CD4-positive, alpha-beta T cell treated with Interleukin-17A for 4 hours (primary cell): Measurements from ENCODE around the gene AHSG.
"Not testable (repeated sequence)": the region's sequence is repeated elsewhere in the genome, so short reads cannot be mapped to it uniquely, and the experiment has no call there.

Experiments
- DNase-seq: peaks from one replicate; pipeline ENCODE4 v3.0.0-alpha.2; 2020; ENCODE audit warnings: mixed read lengths

Gene AHSG

DNA sequence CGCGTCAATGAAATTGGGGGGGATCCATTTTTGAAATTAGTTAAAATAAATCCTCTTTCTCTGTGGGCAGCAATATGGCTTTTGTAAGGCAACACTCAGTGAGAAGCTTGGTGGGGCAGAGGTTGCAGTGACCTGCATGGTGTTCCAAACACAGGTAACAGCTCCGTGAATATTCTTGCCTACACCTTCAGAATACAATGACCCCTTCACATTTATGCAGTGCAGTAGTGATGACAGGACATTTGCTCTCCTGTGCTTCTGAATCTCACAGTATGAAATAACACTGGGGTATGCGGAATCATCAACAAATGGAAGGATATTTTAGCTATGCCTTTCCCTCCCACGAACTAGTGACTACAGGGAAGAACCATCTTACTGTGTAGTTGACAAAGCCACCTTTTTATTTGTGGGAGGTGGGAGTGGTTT, 6.9 kb downstream of the AHSG start:
- no peak for DNase-seq

DNA sequence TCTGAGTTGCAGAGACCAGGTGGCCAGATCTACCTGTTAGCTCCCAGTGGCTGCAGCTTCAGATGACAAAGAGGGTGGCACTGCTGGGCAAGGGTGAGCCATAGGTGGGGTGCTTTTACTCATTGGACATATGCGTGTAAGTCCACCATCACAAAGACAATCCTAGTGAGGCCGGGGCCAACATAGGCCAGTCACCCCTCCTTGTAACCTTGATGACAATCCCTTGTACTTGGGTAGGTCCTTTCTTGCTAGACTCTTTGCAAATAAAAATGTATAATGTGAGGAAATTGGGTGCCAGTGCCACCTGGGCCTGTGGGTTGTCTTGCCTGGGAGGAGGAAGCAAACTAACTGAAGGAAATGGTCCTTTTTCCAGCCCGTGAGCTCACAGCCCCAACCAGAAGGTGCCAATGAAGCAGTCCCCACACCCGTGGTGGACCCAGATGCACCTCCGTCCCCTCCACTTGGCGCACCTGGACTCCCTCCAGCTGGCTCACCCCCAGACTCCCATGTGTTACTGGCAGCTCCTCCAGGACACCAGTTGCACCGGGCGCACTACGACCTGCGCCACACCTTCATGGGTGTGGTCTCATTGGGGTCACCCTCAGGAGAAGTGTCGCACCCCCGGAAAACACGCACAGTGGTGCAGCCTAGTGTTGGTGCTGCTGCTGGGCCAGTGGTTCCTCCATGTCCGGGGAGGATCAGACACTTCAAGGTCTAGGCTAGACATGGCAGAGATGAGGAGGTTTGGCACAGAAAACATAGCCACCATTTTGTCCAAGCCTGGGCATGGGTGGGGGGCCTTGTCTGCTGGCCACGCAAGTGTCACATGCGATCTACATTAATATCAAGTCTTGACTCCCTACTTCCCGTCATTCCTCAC, 7.6 kb downstream of the AHSG start:
- DNase-seq, result no peak

DNA sequence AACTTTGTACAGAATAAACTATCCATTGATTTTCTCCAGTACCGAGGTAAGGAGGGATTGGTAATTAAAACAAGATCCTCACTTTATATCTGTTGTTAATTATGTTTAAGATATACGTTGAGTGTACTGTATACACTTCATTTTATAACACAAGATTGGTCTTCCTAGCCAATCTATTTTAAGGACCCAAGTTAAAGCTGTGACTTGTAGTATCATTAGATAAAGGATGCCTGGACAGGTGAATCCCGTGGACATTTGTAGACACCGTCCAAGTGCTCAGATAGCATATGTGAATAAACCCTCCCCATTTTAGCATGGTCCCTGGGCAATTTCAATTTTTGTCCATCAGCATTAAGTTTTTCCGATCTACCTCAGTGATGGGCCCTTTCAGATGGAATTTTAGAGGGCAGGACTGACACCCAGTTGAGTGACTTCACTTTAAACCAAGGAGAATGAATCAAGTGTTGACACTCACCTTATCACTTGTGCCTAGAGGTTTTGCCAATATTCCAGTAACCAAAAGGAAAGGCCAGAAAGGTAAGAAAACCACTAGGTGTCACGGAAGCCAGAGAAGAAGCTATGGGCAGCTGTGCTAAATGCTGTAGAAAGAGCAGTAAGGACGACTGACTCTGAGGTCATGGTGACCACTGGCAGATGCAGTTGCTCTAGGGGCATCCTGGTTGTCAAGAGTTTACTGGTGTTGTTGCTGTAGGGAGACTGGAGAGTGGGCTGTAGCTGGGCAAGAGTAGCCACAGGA, 9.2 kb downstream of the AHSG start:
- no peak for DNase-seq

DNA sequence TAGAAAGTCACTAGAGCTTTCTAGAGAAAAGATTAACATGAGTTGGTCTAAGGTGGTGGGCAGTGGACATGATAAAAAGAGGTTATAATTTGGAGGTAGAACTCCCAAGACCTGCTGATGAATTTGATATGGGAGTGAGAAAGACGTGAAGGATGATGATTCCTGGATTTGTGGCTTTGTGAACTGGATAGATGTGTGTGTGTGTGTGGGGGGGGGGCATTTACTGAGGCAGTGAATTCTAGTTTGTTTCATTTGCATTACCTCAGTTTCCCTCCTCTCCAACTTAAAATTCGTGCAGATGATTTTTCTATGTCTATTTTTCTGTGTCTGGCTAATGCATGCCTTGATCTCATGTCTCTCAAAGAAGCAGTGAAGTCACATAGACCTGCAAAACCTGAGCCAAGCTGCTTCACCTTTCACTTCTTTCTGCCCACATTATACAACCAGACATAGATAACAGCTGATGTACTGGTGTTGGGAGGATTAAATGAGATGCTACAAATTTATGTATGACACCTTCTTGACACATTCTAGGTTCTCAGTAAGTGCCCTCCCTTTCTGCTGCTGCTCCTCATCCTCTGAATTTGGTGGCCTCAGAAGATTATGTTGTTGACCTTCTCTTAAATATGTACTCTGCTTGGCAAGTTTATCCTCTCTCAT, 9.9 kb downstream of the AHSG start:
- DNase-seq, result no peak

DNA sequence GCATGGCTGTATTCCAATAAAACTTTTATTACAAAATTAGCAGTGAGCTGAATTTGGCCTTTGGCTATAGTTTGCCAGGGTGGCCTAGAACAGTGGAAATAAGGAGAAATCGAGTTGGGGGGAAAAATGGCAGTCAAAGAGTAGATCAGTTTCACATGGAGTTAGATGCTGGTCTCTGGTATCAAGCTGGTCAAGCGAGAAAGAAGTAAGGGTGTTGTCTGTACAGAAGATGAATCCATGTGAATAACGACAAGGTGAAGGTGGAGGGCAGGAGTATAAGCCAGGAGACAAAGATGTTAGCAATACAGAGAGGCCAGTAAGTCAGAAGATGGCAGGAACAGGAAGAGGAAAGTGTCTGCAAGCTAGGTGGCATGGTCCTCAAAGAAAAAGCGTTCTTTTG, 11.7 kb downstream of the AHSG start:
- no peak for DNase-seq

DNA sequence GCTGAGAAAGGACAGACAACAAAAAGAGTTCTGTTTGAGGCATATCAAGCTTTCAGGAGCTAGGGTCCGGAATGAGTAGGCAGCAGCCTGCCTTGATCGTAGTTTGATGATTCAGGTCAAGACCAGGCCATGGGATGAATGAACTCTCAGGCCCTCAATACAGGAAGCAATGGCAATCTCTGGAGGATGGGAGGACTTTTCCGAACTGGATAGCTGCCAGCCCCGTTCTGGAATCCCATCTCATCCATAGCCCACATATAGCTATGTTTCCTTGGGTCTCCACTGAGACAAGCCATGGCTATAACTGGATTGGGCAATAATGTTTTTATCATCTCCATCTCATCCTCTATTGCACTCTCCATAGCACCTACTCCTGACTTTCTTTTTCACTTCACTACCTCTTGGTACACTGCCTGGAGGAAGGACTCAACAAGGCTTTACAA, 12.8 kb downstream of the AHSG start:
- no peak for DNase-seq

DNA sequence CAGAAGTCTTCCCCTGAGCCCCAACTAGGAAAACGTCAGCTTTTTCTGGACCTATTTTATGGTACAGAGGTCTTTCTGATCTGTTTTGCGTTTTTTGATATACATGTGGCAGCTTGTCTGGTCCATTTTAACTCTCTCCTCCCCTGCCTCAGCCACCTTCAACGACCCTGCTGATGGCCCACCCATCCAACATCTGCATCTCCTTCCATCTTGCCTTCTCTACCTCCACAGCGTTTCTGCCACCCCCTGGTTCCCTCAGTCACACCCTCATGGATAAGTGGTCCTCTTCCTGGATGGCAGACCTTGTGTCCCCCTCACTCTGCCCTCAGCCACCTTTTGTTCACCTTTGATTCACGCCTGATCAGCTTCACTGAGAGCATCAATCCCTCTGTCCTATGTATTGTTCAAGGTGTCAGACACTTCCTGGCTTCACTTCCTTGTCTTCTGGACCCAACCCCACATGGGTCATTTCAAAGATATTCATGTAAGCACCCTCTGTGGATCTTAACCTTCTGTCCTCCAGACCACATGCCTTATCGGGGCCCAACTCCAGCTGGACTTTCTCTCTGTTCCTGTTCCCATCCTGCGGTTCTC, 13.5 kb downstream of the AHSG start:
- no peak for DNase-seq

DNA sequence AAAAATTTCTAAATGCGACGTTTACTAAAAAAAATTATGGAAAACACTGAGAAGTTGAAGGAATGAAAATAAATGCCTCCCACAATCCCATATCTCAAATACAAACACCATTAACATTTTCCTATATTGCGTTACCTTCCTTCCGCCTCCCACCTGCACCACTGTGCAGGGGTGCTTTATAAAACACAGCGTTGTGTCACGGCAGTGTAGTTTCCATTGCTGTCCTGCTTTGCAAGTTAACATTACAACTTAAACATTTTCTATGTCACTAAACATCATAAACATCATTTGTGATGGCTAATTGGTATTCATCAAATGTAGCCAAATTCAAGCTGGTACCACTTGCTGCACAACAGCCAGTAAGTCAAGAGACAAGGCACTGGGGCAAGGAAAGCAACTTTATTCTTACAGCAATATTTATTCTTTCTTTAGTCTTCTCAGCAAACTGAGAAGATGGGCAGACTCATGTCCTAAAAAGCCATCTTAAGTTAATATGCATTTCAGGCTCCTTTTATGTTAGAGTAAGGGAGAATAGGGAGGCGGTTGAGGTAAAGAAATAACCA, 15.1 kb downstream of the AHSG start:
- DNase-seq, result no peak

DNA sequence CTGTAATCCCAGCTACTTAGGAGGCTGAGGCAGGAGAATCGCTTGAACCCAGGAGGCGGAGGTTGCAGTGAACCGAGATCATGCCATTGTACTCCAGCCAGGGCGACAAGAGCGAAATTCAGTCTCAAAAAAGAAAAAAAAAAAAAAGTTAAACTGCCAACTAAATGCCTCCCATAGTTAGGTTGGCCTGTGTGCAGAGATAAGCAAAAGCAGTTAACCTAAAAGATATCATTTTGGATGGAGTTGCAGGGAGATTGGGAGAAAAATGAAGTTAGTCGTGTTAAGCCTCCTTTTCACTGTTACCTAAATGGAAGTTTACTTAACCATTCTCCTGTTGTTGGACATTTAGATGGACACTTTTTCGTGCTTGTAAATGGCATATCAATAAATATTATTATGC, 15.9 kb downstream of the AHSG start:
- DNase-seq, result no peak

DNA sequence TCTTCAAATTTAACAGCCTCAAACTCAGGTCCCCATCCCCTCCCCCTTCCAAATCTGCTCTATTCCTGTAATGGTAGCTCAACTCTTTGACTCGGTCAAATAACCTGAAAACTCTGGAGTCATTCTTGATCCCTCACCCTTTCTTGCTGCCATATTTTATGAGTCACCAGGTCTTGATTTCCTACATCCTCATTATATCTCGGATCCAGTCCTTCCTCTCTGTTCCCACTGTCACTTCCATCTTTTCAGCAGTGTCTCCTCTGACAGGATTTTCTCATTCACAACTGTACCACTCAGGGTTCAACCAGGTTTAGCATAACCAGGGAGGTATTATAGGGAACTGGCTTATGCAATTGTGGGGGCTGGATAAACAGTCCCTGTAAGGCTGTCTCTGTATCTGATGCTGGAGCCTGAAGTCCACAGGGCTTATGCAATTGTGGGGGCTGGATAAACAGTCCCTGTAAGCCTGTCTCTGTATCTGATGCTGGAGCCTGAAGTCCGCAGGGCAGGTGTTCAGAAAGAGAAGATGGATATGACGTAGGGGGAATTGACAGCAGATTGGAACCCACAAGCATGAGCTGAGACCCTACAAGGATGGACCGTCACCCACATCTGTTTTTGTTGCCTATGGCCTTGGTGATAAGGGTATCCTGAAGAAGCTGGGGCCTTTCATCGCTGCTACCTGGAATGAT, 18.2 kb downstream of the AHSG start:
- no peak for DNase-seq

DNA sequence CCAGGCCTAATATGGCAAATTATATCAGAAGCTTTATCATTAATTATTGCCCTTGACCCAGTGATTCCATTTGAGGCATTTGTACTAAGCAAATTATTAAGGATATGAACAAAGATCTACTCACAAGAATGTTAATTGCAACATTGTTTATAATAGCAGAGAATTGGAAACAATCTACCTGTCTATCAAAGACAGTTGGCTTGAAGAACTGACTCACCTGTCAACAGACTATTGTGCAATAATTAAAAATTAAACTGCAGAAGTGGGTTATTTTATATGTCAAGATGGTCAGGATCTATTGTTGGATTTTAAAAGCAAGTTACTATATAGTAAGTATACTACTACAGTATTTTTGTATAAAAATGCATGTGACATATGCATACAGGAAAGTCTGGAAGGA, 20.6 kb downstream of the AHSG start:
- DNase-seq, result no peak

DNA sequence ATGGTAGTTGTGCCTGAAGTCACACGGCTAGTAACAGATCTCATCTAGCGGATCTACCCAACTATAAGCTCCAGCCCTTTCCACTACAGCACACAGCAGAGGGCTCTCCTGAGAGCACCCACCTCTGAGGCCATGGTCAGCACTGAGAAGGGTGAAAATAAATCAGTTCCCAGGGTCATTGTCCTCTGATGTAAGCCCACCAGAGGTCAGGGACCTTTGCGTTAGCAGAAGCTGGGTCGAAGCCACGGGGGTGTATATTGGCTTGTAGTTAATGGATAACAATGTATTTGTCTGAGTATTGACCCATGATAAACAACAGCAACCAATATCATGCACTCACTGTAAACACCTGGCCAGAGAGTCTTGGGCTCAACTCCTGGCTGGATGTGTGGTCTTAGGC, 21.3 kb downstream of the AHSG start:
- DNase-seq, result not testable (repeated sequence)

DNA sequence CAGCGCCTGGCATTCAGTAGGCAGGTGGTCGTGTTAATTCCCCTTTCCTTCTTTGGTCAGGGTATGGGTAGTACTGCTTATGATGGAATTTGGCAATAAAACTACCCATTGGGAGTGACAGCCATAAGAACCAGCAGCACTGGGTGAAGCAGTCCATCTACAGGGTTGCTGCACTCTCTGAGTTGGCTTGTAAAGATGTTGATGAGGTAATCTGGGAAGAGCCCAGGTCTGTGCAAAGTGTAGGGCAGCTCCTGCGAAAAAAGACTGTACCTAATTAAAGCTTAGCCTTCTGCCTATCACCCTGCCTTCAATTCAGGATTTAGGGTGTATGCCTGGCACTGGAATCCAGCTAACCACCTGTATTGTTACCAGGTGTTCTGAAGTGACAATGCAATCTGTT, 22.7 kb downstream of the AHSG start:
- DNase-seq, result no peak

DNA sequence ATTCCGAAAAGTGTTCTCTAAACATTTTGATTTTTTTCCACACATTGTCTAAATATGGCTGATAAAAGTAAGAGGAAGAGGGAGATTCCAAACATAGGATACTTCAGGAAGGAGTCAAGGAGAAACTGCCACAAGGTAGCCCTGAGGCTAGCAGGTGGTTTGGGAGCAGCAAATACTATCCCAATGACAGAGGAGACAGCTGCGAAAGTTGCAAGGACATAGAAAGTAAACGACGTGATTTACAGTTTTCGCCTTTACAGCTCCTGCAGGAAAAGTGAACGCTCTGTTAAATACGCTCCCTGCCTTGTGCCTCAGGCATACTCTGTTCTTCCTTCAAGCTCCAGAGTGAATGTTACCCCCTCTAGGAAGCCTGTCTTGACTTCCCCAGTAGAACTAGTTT, 23.7 kb downstream of the AHSG start:
- no peak for DNase-seq

DNA sequence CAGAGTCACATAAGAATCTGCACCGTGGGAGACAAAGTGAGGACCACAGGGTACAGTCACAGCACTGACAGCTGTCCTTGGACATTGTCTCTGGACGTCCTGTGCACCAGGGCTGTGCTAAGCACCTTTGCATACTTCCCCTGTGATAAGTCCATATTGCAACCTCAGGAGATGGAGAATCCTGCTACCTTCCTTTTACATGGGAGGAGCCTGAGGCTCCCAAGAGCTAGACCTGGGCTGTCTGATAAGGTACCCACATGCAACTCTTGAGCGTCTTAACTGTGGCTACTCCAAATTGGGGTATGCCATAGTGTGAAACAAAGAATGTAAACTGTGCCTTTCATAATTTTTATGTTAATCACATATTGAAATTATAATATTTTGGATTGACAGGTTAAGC, 24.8 kb downstream of the AHSG start:
- DNase-seq, result no peak

DNA sequence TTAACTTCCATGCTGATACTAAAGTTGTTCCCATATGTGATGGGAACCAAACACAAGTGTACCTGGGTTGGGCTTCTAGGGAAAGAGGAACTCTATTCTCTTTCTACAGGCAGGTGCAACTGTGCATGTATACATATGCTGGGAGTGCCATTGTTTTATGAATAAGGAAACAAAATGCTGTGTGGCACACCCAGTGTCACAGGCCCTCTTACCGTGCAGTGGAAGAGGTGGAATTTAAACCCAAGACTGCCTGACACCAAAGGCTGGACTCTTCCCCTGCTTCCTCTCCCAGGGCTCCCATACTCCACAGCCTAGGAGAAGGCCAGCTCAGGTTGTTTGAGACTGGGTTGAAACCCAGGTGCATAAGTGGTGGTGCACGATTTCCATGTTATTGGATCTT, 25.4 kb downstream of the AHSG start:
- DNase-seq, result no peak

DNA sequence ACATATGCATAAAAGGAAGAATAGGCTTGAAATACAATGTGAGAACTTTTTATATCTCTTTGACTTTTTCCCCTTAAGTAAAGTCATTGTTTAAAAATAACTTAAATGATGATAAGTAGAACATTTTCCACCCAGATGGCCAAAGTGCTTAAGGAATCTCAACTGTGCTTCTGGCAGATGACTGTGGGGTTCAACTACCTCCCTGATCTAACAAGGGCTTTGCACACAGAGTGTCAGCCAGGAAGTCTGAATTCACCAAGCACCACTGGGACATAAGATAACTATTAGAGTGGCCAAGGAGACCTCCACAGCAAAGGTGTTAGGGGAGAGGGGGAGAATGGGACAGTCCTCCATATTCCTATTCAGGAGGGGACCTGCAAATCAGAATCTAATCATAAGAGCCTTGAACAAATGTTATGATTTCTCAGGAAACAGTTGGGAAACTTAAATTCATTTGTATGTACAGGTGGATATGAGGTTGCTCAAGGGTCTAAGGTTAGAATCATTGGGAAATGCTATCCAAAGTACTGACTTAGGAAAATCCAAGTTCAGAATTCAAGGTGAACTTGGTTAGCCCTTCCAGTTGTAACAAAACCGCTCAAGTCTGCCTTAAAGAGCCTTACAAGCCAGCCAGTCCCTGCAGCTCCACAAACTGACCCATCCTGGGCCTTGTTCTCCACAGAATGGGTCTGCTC, 27.1 kb downstream of the AHSG start, which contains the start of gene FETUB:
Gene FETUB (plus strand): TSS at position 622 of the 695 bp plus-strand sequence. CDS start 62 bp downstream, at position 684.
- DNase-seq, result no peak

DNA sequence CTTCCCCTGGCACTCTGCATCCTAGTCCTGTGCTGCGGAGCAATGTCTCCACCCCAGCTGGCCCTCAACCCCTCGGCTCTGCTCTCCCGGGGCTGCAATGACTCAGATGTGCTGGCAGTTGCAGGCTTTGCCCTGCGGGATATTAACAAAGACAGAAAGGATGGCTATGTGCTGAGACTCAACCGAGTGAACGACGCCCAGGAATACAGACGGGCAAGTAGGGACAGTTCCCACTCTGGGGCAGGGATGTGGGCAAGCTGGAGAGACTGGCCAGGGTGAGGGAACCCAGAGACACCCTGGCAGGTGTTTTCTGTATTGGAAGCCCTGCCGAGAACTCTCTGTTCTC, 27.6 kb downstream of the AHSG start:
- DNase-seq, result no peak

DNA sequence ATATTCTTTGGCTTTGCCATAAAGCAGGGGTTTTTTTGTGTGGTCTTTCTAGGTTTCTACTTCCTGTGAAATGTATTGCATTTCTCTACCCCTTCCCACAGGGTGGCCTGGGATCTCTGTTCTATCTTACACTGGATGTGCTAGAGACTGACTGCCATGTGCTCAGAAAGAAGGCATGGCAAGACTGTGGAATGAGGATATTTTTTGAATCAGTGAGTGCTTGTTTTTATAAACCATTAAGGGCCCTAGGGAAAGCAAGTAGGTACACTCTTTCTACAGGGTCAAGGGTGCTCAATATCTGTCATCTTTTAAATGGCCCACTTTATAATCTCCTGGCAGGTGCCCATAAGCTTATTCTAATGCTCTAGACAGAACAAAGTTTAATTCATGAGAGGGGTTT, 28.1 kb downstream of the AHSG start:
- DNase-seq, result no peak

DNA sequence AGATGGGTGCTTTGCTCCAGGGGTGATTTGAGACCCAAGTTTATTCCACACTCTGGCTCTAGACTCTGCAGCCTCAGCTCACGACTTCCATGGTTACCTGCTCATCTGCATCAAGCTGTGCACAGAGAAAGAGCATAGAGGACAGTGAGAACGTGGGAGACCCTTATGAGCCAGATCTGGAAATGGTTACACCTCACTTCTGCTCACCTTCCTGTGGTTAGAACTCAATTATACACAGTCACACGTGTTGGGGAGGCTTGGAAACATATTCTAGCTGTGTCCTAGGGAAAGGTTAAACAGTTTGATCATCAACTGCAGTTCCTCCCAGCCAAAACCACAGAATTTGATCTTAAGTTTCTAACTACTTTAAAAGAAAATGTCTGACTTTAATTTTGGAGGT, 29.2 kb downstream of the AHSG start:
- DNase-seq, result no peak

DNA sequence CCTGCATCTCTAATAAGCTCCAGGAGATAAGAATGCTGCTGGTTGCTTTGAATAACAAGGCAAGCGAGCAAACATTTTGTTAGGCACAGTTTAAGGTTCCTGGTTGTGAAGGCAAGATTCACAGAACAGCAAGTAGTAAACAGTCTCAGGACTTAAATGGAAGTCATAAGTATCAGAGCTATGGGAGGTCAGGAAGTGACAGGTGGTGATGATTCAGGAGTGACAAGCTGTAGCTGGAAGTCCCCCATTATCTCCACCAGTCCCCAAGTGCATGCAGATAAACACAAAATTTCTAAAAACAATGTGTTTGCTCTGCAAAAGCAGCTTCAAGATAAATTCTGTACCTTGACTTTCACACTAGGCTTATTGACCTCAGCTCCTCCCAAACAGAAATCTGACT, 30.6 kb downstream of the AHSG start:
- DNase-seq, result no peak

DNA sequence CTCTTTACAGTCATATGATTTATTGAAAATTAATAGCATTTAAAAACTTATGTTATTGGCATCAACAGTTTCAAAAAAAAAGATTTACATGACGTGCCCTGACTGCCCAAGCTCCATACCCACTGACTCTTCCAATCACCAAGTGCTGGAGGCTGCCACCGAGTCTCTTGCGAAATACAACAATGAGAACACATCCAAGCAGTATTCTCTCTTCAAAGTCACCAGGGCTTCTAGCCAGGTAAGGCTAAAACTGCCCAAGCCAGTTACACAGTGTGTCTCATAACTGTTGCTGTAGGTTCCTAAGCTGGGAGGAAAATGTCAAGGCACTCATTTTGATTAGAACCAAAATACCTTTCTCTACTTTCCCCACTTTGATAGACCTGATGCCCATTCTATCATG, 31.8 kb downstream of the AHSG start:
- DNase-seq, result no peak
